T47D (cell line): ENCODE data around the gene EVX2.

ENCODE experiments used
- DNase-seq, 2 experiments: peaks; one replicate each; pipeline versions ENCODE4 v3.0.0 to v3.0.0-alpha.2; 2011 to 2012; ENCODE audit warnings: low read depth in 1 of 2, low spot score in 1 of 2
- JUND ChIP-seq: IDR thresholded peaks from 2 replicates; pipeline ENCODE4 v1.6.1; 2012; ENCODE audit warnings: low read depth
- in situ Hi-C: cut with HindIII; loops from 2 replicates; pipeline ENCODE4 v1.10.0; 2016; ENCODE audit warnings: low sequenced_read_pairs, low pct_unique_long_range_greater_than_20kb

Gene EVX2

DNA sequence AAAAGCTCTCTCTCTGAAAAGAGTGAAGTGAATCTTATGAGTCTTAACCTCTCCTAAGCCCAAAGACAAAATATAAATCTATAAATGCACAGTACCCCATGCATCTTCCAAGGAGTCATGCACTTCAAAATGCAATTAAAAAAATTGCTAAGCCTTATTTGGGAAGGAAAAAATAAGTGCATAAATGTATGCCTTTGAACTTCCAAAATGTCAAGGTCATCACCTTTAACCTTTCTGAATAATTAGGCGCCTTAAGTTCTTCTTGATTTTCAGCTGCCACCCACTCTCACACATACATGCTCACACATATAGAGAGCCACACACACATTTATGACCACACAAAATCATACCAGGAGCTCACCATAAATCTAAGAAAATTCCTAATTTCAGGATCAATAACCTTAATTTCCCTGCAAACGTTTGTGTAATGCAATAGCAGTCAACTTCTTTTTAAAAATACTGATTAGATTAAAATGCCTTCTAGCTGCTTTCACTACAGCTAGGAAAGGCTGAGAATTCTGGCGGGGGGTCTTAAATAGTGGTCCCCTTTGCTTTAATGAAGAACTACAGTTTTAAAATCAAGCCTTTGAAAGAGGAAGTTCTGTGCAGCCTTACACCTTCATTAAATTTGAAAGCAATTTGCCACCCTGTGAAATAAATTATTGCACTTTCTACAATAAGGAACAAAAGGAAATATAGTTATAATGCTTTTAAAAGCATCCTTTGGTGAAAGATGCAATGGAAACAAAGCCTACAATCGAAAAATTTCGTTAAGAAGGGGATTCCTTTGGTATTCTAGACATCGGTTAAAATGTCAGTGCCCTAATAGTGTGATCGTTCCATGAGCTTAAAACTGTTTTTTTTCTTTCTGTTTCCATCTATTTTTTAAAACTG, 26.9 kb upstream of the EVX2 start:
- DNase-seq = no peak
- in situ Hi-C loops = no loop called here

DNA sequence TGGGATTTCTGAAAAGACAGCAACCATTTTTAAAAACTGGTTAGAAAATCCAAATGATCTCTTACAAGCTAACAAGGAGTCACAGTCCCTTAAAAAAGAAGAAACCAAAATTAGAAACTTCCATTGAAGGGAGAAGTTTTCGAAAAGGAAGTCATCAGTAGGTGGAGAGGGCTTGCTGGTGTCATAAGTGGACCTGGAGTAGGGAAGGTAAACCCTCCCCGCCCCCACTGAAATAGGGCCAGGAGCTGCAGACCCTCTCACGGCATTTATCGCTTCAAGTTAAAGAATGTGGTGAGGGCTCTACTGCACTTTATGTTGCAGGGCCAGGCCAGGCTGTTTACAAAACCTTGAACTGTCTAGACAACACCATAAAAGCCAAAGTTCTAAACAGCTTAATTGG, 26.2 kb upstream of the EVX2 start:
- no peak for DNase-seq
- in situ Hi-C loops = no loop called here
- TF ChIP-seq JUND = no peak

More for the DNA sequence above, 26.9 kb upstream of the EVX2 start:
- no peak for TF ChIP-seq JUND

DNA sequence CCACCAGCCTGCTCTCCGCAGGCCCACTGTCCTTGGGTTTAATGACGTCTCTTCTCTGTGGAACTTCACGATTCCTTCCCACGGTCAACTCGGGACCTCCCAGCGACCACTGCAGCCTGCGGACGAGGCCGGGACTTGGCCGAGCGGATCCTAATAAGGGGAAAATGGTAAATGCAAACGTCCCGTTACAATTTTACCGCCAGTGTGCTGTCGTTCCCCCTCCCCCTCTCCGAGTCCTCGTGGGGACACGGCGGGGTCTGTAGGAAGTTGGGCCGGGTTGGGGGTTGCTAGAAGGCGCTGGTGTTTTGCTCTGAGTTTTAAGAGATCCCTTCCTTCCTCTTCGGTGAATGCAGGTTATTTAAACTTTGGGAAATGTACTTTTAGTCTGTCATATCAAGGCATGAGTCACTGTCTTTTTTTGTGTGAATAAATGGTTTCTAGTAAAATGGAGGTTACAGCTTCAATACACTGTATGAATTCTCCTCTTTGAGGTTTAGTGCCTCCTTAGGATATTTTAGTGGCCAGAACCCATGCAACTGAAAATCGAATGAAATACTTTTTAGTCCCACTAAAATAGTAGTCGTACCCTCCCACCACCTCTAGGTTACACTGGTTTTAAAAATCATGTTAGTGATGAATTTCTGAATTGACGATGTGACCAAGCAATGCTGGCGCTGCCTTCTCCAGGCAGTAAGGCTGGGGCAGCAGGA, 25.6 kb upstream of the EVX2 start:
- no peak for TF ChIP-seq JUND
- in situ Hi-C loops = no loop called here
- no peak for DNase-seq

GRCh38 chr2:176107731-176108181, 24.0 kb upstream of the EVX2 start:
- in situ Hi-C loops = no loop called here
- TF ChIP-seq JUND = no peak

DNA sequence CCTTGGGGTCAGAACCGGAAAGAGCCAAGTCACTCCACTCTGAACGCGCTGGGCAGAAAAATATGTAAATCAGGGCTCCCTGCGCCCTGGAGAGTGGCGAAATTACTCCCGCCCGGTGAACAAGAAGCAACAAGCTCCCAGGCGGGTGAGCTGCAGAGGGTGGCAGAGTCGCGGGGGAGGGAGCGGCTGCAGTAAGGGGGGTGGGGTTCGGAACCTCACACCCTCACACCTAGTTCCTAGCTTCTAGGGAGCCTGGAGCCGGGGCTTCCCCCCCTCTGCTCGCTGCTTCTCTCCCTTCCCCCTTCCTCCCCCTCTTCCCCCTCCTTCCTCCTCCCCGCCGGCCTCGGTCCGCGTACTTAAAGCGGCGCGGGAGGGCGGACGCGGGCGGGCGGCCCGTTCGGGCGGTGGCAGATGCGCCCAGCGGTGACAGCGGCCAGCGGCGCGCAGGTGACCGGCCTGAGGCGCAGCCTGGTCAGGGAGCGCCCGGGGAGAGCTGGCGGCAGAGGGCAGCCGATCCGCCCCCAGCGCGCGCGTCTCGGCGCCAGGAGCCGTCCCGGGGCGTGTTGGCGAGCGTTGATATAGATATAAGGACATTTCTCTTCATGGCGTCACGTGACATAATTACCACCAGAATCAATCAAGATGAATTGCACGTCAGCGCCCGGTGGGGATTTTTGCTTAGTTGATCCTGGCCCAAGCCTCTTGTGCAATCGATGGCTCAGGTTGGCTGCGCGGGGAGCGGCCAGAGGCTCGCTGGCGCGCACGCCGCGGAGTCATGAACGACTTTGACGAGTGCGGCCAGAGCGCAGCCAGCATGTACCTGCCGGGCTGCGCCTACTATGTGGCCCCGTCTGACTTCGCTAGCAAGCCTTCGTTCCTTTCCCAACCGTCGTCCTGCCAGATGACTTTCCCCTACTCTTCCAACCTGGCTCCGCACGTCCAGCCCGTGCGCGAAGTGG, 23.1 kb upstream of the EVX2 start, which contains the start of gene HOXD11:
HOXD11 (plus strand) TSS at position 700 of the 959 bp plus-strand sequence; CDS start at position 776, 76 bp downstream.
- TF ChIP-seq JUND = no peak
- in situ Hi-C loops = no loop called here
- DNase-seq = peak; percentile 30 to 81

More at GRCh38 chr2:176107731-176108181, 24.0 kb upstream of the EVX2 start:
- DNase-seq = no peak

- TF ChIP-seq JUND = no peak
- no peak for DNase-seq
- in situ Hi-C loops = no loop called here
Observed at GRCh38 chr2:176105730-176106580, 22.2 kb upstream of the EVX2 start.

DNA sequence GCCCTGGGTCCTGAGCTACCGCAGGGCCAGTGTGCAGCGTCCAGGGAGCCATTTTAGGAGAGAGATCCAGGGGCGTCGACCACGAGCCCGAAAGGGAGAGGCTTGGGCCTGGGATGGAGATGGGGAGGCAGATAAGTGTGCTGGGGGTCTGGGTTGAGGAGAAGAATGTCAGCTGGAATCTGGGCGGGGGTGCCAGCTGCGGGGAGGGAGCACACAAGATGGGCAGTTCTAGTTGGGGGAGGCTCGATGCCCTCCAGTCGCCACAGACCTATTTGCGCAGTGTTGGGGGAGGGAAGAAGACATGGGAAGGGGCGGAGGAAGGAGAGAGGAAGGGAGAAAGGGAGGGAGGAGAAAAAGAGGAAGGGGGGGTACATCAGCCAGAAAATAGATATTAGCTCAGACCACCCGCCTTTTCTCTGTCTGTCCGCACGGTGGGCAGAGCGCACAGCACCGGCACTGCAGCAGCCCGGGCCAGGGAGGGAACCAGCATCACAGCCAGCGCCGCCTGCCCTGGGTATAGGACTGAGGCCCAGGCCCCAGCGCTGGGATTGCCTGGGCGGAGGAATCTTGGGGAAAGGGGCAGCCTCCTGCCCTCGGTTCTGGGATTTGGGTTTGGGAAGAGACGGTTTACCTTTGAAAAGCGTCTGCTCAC, 21.4 kb upstream of the EVX2 start:
- TF ChIP-seq JUND = no peak
- no peak for DNase-seq
- in situ Hi-C loops = no loop called here

GRCh38 chr2:176104316-176105077, 20.7 kb upstream of the EVX2 start:
- in situ Hi-C loops = no loop called here
- TF ChIP-seq JUND = no peak
- DNase-seq = no peak

DNA sequence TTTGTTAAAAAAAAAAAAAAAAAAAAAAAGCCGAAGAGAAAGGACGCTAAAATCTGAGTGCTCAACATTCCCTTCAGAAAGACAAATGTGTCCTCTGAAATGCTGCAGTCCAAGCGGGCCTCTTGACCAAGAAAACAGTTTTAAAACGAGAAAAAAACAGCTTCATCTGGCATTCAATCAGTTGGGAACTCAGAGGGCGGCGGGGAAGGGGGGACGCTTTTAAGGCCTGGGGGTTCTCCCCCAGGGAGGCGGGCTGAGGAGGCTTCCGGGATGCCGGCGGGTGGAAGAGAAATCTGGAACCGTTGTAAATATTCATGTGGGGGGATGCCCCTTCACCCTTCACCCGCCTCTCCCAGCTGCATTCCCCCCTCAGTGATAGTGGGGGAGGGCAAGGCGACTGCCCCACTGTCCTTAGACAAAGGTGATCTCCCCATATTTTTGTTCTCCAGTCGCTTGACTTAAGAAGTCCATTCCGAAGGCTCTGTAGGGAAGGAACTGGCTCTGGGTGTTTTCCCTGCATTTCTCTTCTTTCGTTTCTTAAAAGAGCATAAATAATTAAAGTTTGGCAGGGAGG, 20.1 kb upstream of the EVX2 start:
- TF ChIP-seq JUND = no peak
- in situ Hi-C loops = no loop called here
- no peak for DNase-seq

- TF ChIP-seq JUND = no peak
- in situ Hi-C loops = no loop called here
- no peak for DNase-seq
Observed at GRCh38 chr2:176103194-176103593, 19.4 kb upstream of the EVX2 start.
